GM23248 (cell line): ENCODE data around the gene TEX26. TPM values are rescaled to one million over a fixed set of nuclear protein-coding genes. Genes with fewer than 3 reads are reported as not detected.
A peak's percentile ranks its signal among the peaks of the same experiment; 100 is the strongest.

Experiments used
- DNase-seq: peaks from one replicate; pipeline ENCODE4 v3.0.0-alpha.2; 2015
- H2AFZ ChIP-seq: fragments of 200-600 bp; sonication (generic); 2 replicates; pipeline ENCODE4 v1.6.1; 2016; ENCODE audit warnings: antibody characterized with exemption
- H3F3A ChIP-seq: fragments of 200-600 bp; sonication (generic); 2 replicates; pipeline ENCODE4 v1.6.1; 2016; ENCODE audit warnings: mild to moderate bottlenecking, antibody characterized with exemption, mixed run types; ENCODE audit not compliant: insufficient read depth
- H3K27ac ChIP-seq: fragments of 200-600 bp; sonication (generic); 2 replicates; pipeline ENCODE4 v1.5.1; 2016; ENCODE audit warnings: mild to moderate bottlenecking
- H3K27me3 ChIP-seq: fragments of 200-600 bp; sonication (generic); replicated peaks from 2 replicates; pipeline ENCODE4 v1.6.1; 2016; ENCODE audit warnings: mild to moderate bottlenecking; ENCODE audit not compliant: insufficient read depth
- H3K36me3 ChIP-seq: fragments of 200-600 bp; sonication (generic); 2 replicates; pipeline ENCODE4 v1.6.1; 2016; ENCODE audit warnings: low read depth, mild to moderate bottlenecking
- H3K4me1 ChIP-seq: fragments of 200-600 bp; sonication (generic); 2 replicates; pipeline ENCODE4 v1.6.1; 2016; ENCODE audit warnings: mild to moderate bottlenecking; ENCODE audit not compliant: insufficient read depth
- H3K4me2 ChIP-seq: fragments of 200-600 bp; sonication (generic); one replicate; pipeline ENCODE4 v1.6.1; 2016; ENCODE audit warnings: mild to moderate bottlenecking; ENCODE audit not compliant: unreplicated experiment
- H3K4me3 ChIP-seq: fragments of 200-600 bp; sonication (generic); 2 replicates; pipeline ENCODE4 v1.5.1; 2016; ENCODE audit warnings: mild to moderate bottlenecking
- H3K79me2 ChIP-seq: fragments of 200-600 bp; sonication (generic); 2 replicates; pipeline ENCODE4 v1.6.1; 2016; ENCODE audit warnings: mild to moderate bottlenecking; ENCODE audit not compliant: insufficient read depth
- H3K9ac ChIP-seq: fragments of 200-600 bp; sonication (generic); 2 replicates; pipeline ENCODE4 v1.6.1; 2016; ENCODE audit warnings: mild to moderate bottlenecking
- H3K9me2 ChIP-seq: fragments of 200-600 bp; sonication (generic); 2 replicates; pipeline ENCODE4 v1.6.1; 2016; ENCODE audit warnings: mixed run types, mild to moderate bottlenecking, moderate library complexity; ENCODE audit not compliant: insufficient read depth
- H3K9me3 ChIP-seq: fragments of 200-600 bp; sonication (generic); one replicate; pipeline ENCODE4 v1.6.1; 2017; ENCODE audit warnings: low read depth
- H4K20me1 ChIP-seq: fragments of 200-600 bp; sonication (generic); 2 replicates; pipeline ENCODE4 v1.6.0; 2016; ENCODE audit not compliant: insufficient read depth
- EZH2 ChIP-seq: fragments of 200-600 bp; sonication (generic); IDR thresholded peaks from 2 replicates; pipeline ENCODE4 v1.6.1; 2018; ENCODE audit warnings: antibody characterized with exemption, mild to moderate bottlenecking; ENCODE audit not compliant: insufficient read depth, poor library complexity, severe bottlenecking
- EZH2phosphoT487 ChIP-seq: fragments of 200-600 bp; sonication (generic); IDR thresholded peaks from 2 replicates; pipeline ENCODE4 v1.6.1; 2018; ENCODE audit warnings: antibody characterized with exemption, moderate library complexity, mild to moderate bottlenecking, low read depth; ENCODE audit not compliant: insufficient read depth
- WGBS, 2 experiments: methylation state at CpG; one replicate each; pipeline ENCODE4 v1.1.6; 2015 to 2017; ENCODE audit warnings: low lambda C conversion rate in 2 of 2, low coverage in 1 of 2; ENCODE audit errors: missing lambda C conversion rate in 2 of 2; 5-methylcytosine and 5-hydroxymethylcytosine counted together
- in situ Hi-C: fragments of 300-500 bp; cut with MboI; formaldehyde crosslinking; loops from 2 replicates; pipeline ENCODE4 v1.15.0; 2020
- polyA plus RNA-seq: library from polyadenylated mRNA; unstranded; fragments of >200 nt; fragmentation: Nextera tagmentation; extraction: Ambion mirVana; gene quantifications from 2 replicates; pipeline ENCODE4 v1.2.1, GENCODE V29; 2016
- total RNA-seq: library from RNA; depleted of rRNA; stranded (reverse); fragments of >200 nt; shearing (Covaris generic); gene quantifications from 2 replicates; pipeline ENCODE4 v1.2.3, GENCODE V29; 2014

Gene TEX26
- total and polyA plus RNA-seq, 2 experiments from 2014 or later: 0.22 TPM; not detected in 1

DNA sequence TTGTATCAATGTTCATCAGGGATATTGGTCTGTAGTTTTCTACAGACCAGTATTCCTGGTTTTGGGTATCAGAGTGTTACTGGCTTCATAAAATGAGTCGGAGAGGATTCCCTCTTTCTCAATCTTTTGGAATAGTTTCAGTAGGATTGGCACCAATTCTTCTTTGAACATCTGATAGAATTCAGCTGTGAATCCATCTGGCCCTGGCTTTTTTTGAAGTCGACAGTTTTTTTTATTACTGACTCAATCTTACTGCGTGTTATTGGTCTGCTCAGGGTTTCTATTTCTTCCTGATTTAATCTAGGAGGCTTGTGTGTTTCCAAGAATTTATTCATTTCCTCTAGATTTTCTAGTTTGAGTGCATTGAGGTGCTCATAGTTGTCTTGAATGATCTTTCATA, 11.4 kb downstream of the TEX26 start:
- Histone ChIP-seq H3F3A (no peaks in the 10 kb centered on the region), H3K27me3 (no peaks in the 10 kb centered on the region), H2AFZ (no peak overlapping the region), H3K9ac (no peak overlapping the region), H3K9me3 (no peaks in the 10 kb centered on the region), H3K4me2 (no peak overlapping the region), H3K79me2 (no peaks in the 10 kb centered on the region), H4K20me1 (no peaks in the 10 kb centered on the region), H3K9me2 (no peaks in the 10 kb centered on the region), H3K36me3 (no peaks in the 10 kb centered on the region), H3K4me3 (no peak overlapping the region), H3K4me1 (no peaks in the 10 kb centered on the region), H3K27ac (no peak overlapping the region)
- WGBS, 2 experiments: 6 to 13% methylated on average over 3 of the region's 3 CpGs
- no peak for DNase-seq
- TF ChIP-seq EZH2phosphoT487: no peak
- in situ Hi-C loops: no loop called here

DNA sequence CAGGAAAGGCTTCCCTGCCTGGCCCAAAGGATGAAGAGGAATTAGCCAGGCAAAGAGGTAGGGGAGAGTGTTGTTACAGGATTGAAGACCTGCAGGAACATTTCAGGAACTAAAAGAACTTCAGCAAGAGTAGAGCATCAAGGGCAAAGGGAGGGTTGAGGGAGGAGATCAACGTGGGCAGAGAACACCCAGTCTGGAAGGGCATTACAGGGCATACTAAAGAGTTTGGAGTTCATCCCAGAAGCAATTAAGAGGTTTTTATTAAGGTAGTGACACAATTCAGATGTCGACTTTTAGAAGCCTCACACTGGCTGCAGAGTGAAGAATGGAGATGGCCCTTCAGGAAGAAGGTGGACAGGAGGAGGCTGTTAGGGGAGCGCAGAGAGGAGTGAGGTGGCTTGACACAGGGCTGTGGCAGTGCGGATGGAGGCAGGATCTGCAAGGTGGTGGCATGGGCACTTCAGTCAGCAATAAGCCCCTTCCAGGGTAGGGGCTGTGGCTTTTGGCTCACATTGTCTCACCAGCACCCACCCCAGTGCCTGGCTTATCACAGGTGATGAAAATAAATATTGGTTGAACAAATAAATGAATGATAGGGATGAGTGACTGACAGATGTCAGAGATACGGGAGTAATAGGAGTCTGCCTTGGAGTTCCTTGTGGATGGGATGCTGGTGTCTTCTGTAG, 24.9 kb downstream of the TEX26 start:
- WGBS, 2 experiments: 51 to 53% methylated on average over 5 of the region's 5 CpGs
- Histone ChIP-seq H3K4me2 (no peak overlapping the region), H2AFZ (no peak overlapping the region), H3K9me2 (no peaks in the 10 kb centered on the region), H3K4me3 (no peak overlapping the region), H3K36me3 (no peaks in the 10 kb centered on the region), H3F3A (no peaks in the 10 kb centered on the region), H3K27ac (no peak overlapping the region), H3K27me3 (0 out of 2 replicates have a peak, but pooled peaks cover 15% of the 10 kb centered on the region), H3K4me1 (no peaks in the 10 kb centered on the region), H3K9ac (no peak overlapping the region), H3K9me3 (no peaks in the 10 kb centered on the region), H3K79me2 (no peaks in the 10 kb centered on the region), H4K20me1 (no peaks in the 10 kb centered on the region)
- TF ChIP-seq EZH2phosphoT487: no peak
- TF ChIP-seq EZH2: no peak
- no peak for DNase-seq
- in situ Hi-C loops: no loop called here

DNA sequence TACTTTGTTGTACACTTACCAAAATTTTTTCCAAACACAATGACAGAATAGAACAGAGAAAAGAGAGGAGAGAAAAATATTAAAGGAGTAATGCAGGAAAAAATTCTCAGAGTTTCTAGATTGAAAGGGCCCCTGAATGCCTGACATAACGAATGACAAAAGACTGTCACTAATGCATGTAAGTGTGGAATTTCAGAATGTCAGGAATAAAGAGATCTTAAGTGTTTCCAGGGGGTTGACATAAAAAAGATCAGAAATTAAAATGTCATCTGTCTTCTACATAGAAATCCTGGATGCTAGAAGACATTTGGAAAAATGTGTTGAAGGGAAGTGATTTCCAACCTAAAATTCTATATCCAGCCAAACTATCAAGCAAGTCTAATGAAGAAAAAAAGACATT, 27.2 kb downstream of the TEX26 start:
- H3K79me2 ChIP-seq: no peaks in the 10 kb centered on the region
- DNase-seq: no peak
- H3K27ac ChIP-seq: no peak overlapping the region
- no peaks in the 10 kb centered on the region for H3K4me1 ChIP-seq
- H3K4me3 ChIP-seq: no peak overlapping the region
- TF ChIP-seq EZH2 (no peak), EZH2phosphoT487 (no peak)
- WGBS, 2 experiments: 38 to 43% methylated on average over 1 of the region's 1 CpG
- H3K9me2 ChIP-seq: no peaks in the 10 kb centered on the region
- no peaks in the 10 kb centered on the region for H3F3A ChIP-seq
- in situ Hi-C loops: no loop called here
- 0 out of 2 replicates have a peak, but pooled peaks cover 15% of the 10 kb centered on the region for H3K27me3 ChIP-seq
- no peak overlapping the region for H2AFZ ChIP-seq
- no peaks in the 10 kb centered on the region for H3K36me3 ChIP-seq
- no peak overlapping the region for H3K9ac ChIP-seq
- no peaks in the 10 kb centered on the region for H3K9me3 ChIP-seq
- no peaks in the 10 kb centered on the region for H4K20me1 ChIP-seq
- H3K4me2 ChIP-seq: no peak overlapping the region

DNA sequence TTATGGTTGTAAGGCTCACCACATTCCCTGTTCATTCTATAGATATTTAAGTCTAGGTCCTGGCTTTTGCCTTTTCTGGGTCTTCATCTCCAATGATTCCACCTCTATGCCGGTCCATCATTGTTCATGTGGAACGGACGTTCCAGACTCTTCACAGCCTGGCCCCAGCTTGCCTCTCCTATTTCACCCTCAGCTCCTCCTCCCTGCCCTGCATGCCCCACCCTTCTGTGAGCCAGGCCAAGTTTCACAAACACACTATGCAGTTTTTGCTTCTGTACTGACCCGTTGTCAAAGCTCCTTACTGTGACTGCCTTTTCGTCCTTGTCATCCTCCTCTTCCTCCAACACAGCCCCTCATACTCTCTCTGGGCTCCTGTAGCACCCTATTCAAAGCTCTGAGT, 31.3 kb downstream of the TEX26 start:
- Histone ChIP-seq H3K4me3 (no peak overlapping the region), H3F3A (no peaks in the 10 kb centered on the region), H3K9me2 (no peaks in the 10 kb centered on the region), H3K27me3 (0 out of 2 replicates have a peak, but pooled peaks cover 15% of the 10 kb centered on the region), H3K4me1 (peaks cover 3% of the 10 kb centered on the region; the same call in 1 of the 2 replicates), H3K36me3 (no peaks in the 10 kb centered on the region), H3K9ac (no peak overlapping the region), H3K27ac (no peak overlapping the region), H4K20me1 (no peaks in the 10 kb centered on the region), H3K4me2 (no peak overlapping the region), H2AFZ (peak overlapping the region; percentile 39; the same call in 1 of the 2 replicates), H3K79me2 (no peaks in the 10 kb centered on the region), H3K9me3 (no peaks in the 10 kb centered on the region)
- DNase-seq: peak; percentile 53
- TF ChIP-seq EZH2: no peak
- no peak for TF ChIP-seq EZH2phosphoT487
- in situ Hi-C loops: no loop called here
- WGBS, 2 experiments: 4 to 6% methylated on average over 5 of the region's 5 CpGs

DNA sequence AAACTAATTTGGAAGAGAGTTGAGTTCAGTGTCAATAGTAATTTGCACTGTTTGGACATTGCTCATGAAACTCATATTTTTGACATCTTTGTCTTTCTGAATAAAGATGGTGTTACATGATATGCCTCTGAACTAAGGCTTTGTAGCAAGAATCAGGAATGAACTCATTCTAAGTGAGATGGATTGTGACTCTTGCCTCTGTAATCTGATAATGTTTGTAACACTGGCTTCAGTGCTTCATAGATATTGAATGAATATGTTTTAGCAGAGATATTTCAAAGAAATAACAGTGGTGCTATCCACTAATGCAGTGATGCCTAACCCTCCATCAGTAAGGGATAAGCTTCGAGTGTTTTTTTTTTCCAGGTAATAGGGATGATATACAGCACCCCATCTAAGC, 32.9 kb downstream of the TEX26 start:
- peaks cover 5% of the 10 kb centered on the region; the same call in 1 of the 2 replicates for H3F3A ChIP-seq
- H4K20me1 ChIP-seq: no peaks in the 10 kb centered on the region
- 0 out of 2 replicates have a peak, but pooled peaks cover 7% of the 10 kb centered on the region for H3K27me3 ChIP-seq
- DNase-seq: no peak
- no peak overlapping the region for H3K4me2 ChIP-seq
- no peaks in the 10 kb centered on the region for H3K79me2 ChIP-seq
- H3K9me2 ChIP-seq: no peaks in the 10 kb centered on the region
- TF ChIP-seq EZH2 (no peak), EZH2phosphoT487 (no peak)
- WGBS, 2 experiments: 45 to 50% methylated on average over 1 of the region's 1 CpG
- in situ Hi-C loops: no loop called here
- H3K36me3 ChIP-seq: no peaks in the 10 kb centered on the region
- no peak overlapping the region for H3K4me3 ChIP-seq
- peaks cover 13% of the 10 kb centered on the region for H3K4me1 ChIP-seq
- H3K27ac ChIP-seq: no peak overlapping the region
- no peak overlapping the region for H2AFZ ChIP-seq
- no peak overlapping the region for H3K9ac ChIP-seq
- H3K9me3 ChIP-seq: no peaks in the 10 kb centered on the region
